HFFc6 (cell line): Measurements from ENCODE around the gene ERVH48-1. TPM values are rescaled to one million over a fixed set of nuclear protein-coding genes. Genes with fewer than 3 reads are reported as not detected.
"Not testable (repeated sequence)": the region's sequence is repeated elsewhere in the genome, so short reads cannot be mapped to it uniquely, and the experiment has no call there.

Source experiments
- DNase-seq: peaks from one replicate; pipeline ENCODE4 v3.0.0-alpha.2; 2018
- H3K27ac Mint-ChIP-seq: 2 replicates; pipeline ENCODE4 v1.8.0; 2020; ENCODE audit warnings: mild to moderate bottlenecking, mixed read lengths
- H3K27me3 Mint-ChIP-seq: 2 replicates; pipeline ENCODE4 v1.8.0; 2021; ENCODE audit warnings: mild to moderate bottlenecking, moderate library complexity, mixed read lengths; ENCODE audit not compliant: insufficient read depth
- H3K36me3 Mint-ChIP-seq: 2 replicates; pipeline ENCODE4 v1.8.0; 2021; ENCODE audit warnings: low read depth, mixed read lengths
- H3K4me1 Mint-ChIP-seq: 2 replicates; pipeline ENCODE4 v1.8.0; 2020; ENCODE audit warnings: low read depth, mixed read lengths
- H3K4me3 Mint-ChIP-seq: 2 replicates; pipeline ENCODE4 v1.8.0; 2020; ENCODE audit warnings: mild to moderate bottlenecking, moderate library complexity, mixed read lengths
- H3K9me3 Mint-ChIP-seq: 2 replicates; pipeline ENCODE4 v1.8.0; 2020; ENCODE audit warnings: mild to moderate bottlenecking, mixed read lengths
- total RNA-seq, 6 experiments: library from RNA; stranded (reverse); fragmentation: NEBNext Ultra II Directional; extraction: Animal tissue kit (Norgen Biotek cat#: 25700); gene quantifications; 2 replicates in 1 of 6; 3 replicates in 5 of 6; pipeline ENCODE4 v1.2.3, GENCODE V29; 2021
- TF ChIP-seq, protein P1 (sequence below): fragments of 200-600 bp; sonication (generic); IDR thresholded peaks from 2 replicates; pipeline ENCODE4 v1.5.0; 2021; ENCODE audit warnings: antibody characterized with exemption, mild to moderate bottlenecking

Gene ERVH48-1
- total RNA-seq, 6 experiments from 2014 or later = not detected

DNA sequence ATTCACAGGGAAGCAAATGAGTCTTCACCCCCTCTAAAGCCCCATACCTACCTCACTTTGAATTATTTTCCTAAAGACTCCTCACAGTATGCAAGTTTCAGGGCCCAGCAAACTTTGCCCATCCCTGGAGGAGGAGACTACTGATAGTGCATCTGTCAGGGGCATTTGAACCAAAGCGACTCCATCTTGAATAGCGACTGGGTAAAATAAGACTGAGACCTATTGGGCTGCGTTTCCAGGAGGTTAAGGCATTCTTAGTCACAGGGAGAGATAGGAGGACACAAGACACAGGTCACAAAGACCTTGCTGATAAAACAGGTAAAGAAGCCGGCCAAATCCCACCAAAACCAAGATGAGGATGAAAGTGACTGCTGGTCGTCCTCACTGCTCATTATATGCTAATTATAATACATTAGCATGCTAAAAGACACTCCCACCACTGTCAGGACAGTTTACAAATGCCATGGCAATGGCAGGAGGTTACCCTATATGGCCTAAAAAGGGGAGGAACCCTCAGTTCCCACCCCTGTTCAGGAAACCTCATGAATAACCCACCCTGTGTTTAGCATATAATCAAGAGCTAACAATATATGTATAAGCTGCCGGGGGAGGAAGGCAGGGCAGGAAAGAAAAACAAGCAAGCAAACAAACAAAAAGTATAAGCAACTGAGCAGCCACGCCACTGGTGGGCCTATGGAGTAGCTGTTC lies 45.7 kb upstream of the ERVH48-1 start:
- Mint-ChIP-seq H3K27me3 (peaks cover 4% of the 10 kb centered on the region), H3K4me1 (peaks cover 5% of the 10 kb centered on the region), H3K4me3 (no peak overlapping the region), H3K27ac (no peak overlapping the region), H3K36me3 (no peaks in the 10 kb centered on the region), H3K9me3 (no peaks in the 10 kb centered on the region)
- TF ChIP-seq, protein P1, sequence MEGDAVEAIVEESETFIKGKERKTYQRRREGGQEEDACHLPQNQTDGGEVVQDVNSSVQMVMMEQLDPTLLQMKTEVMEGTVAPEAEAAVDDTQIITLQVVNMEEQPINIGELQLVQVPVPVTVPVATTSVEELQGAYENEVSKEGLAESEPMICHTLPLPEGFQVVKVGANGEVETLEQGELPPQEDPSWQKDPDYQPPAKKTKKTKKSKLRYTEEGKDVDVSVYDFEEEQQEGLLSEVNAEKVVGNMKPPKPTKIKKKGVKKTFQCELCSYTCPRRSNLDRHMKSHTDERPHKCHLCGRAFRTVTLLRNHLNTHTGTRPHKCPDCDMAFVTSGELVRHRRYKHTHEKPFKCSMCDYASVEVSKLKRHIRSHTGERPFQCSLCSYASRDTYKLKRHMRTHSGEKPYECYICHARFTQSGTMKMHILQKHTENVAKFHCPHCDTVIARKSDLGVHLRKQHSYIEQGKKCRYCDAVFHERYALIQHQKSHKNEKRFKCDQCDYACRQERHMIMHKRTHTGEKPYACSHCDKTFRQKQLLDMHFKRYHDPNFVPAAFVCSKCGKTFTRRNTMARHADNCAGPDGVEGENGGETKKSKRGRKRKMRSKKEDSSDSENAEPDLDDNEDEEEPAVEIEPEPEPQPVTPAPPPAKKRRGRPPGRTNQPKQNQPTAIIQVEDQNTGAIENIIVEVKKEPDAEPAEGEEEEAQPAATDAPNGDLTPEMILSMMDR = no peak
- DNase-seq = no peak

DNA sequence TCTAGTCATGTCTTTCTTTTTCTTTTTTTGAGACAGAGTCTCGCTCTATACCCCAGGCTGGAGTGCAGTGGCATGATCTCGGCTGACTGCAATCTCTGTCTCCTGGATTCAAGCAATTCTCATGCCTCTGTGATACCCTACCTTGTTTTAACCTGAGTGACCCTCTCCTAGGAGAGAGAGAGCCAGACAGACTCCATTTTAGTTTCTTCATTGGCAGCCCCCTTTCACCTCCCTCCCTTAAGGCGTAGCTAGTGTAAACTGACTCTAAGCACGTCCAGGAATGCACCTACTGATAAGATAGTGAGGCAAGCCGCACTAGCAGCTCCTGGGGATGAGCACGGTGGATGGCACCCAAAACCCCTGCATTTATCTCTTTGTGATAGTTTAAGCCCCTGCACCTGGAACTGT lies 43.8 kb upstream of the ERVH48-1 start:
- H3K9me3 Mint-ChIP-seq = no peaks in the 10 kb centered on the region
- no peak overlapping the region for H3K4me3 Mint-ChIP-seq
- H3K27ac Mint-ChIP-seq = no peak overlapping the region

DNA sequence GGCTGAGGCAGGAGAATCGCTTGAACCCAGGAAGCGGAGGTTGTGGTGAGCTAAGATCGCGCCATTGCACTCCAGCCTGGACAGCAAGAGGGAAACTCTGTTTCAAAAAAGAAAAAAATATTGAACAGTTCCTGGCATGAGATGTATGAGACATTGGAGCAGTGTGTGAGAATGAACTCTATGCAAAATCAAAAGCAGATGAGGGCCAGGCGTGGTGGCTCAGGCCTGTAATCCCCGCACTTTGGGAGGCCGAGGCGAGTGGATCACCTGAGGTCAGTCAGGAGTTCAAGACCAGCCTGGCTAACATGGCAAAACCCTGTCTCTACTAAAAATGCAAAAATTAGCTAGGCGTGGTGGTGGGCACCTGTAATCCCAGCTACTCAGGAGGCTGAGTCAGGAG lies 42.2 kb upstream of the ERVH48-1 start:
- H3K4me3 Mint-ChIP-seq, H3K36me3 Mint-ChIP-seq, H3K9me3 Mint-ChIP-seq, H3K27me3 Mint-ChIP-seq, DNase-seq, H3K4me1 Mint-ChIP-seq, H3K27ac Mint-ChIP-seq: not testable (repeated sequence)

More for the DNA sequence above, 43.8 kb upstream of the ERVH48-1 start:
- TF ChIP-seq, protein P1 = no peak
- Mint-ChIP-seq H3K36me3 (no peaks in the 10 kb centered on the region), H3K4me1 (no peaks in the 10 kb centered on the region), H3K27me3 (peaks cover 5% of the 10 kb centered on the region)
- DNase-seq = no peak

DNA sequence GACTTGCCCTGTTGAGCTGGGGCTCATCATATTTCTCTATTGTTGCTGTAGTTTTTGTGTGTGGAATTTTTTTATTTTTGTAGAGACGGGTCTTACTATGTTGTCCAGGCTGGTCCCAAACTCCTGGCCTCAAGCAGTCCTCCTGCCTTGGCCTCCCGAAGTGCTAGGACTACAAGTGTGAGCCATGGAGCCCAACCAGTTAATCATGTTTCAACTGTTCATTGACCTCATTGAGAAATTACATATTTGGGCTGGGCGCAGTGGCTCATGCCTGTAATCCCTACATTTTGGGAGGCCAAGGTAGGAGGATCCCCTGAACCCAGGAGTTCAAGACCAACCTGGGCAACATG lies 39.8 kb upstream of the ERVH48-1 start:
- TF ChIP-seq, protein P1 = no peak
- H3K4me3 Mint-ChIP-seq = no peak overlapping the region
- H3K9me3 Mint-ChIP-seq = no peaks in the 10 kb centered on the region
- H3K36me3 Mint-ChIP-seq = no peaks in the 10 kb centered on the region
- DNase-seq = no peak
- no peaks in the 10 kb centered on the region for H3K4me1 Mint-ChIP-seq
- no peak overlapping the region for H3K27ac Mint-ChIP-seq
- H3K27me3 Mint-ChIP-seq = peaks cover 11% of the 10 kb centered on the region

DNA sequence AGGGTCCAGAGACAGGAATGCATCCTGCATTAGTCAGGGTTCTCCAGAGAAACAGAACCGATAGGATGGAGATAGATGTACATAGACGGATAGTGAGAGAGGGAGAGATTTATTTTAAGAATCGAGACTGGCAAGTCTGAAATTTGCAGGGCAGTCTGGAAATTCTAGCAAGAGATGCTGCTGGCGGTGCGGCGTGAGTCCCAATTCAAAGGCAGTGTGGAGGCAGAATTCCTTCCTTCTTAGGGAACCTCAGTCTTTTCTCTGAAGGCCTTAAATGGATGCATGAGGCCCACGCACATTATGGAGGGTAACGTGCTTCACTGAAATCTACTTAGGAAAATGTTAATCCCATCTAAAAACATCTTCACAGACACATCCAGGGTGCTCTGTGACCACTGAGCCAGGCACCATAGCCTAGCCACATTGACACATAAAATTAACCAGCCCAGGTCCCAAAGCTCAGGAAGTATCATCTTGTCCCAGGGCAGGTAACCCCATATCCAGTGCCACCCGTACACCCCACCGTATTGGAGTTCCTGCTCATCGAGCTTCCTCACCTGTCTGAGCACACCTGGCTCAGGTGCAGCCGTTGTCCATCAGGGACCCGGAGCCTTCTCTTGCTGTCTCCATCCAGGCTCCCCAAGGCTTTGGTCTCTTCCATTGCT lies 39.2 kb upstream of the ERVH48-1 start:
- Mint-ChIP-seq H3K4me1 (no peaks in the 10 kb centered on the region), H3K27me3 (peaks cover 12% of the 10 kb centered on the region), H3K36me3 (no peaks in the 10 kb centered on the region), H3K9me3 (no peaks in the 10 kb centered on the region), H3K27ac (no peak overlapping the region), H3K4me3 (no peak overlapping the region)
- no peak for DNase-seq
- TF ChIP-seq, protein P1 = no peak

DNA sequence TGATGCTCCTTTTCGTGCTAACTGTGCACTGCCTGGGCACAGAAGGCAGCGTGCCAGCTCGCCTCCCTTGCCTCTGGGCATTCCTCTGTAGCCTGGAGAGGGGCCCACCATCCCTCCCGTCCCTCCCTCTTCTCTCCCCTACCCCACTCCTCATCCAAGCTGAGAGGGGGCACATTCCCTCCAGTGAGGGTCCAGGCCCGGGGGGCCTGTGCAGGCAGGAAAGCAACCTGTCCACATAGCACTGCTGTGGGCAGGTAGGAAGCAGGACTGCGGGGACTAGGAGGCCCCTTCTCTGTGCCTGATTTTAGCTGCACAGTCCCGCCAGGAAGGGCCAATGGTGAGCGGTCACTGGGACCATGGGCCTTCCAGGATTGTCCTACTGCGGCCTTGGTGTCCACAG lies 38.7 kb upstream of the ERVH48-1 start:
- H3K4me3 Mint-ChIP-seq = no peak overlapping the region
- H3K36me3 Mint-ChIP-seq = no peaks in the 10 kb centered on the region
- H3K27me3 Mint-ChIP-seq = peaks cover 9% of the 10 kb centered on the region
- TF ChIP-seq, protein P1 = no peak
- H3K9me3 Mint-ChIP-seq = no peaks in the 10 kb centered on the region
- no peaks in the 10 kb centered on the region for H3K4me1 Mint-ChIP-seq
- no peak for DNase-seq
- no peak overlapping the region for H3K27ac Mint-ChIP-seq
